GM12864 (cell line): ENCODE measurements around the gene MEF2D.

ENCODE experiments used
- DNase-seq: peaks from one replicate; pipeline ENCODE4 v3.0.0-alpha.2; 2011; ENCODE audit warnings: low read depth
- H3K4me3 ChIP-seq: 2 replicates; pipeline ENCODE4 v1.5.1; 2011; ENCODE audit warnings: mild to moderate bottlenecking, low read depth, low read length, control low read depth
- TF ChIP-seq, protein P1 (sequence below): IDR thresholded peaks from 2 replicates; pipeline ENCODE4 v1.5.1; 2011; ENCODE audit warnings: low read depth, mild to moderate bottlenecking, moderate library complexity, low read length, control low read depth, inconsistent platforms; ENCODE audit errors: missing control alignments

The MEF2D gene

DNA sequence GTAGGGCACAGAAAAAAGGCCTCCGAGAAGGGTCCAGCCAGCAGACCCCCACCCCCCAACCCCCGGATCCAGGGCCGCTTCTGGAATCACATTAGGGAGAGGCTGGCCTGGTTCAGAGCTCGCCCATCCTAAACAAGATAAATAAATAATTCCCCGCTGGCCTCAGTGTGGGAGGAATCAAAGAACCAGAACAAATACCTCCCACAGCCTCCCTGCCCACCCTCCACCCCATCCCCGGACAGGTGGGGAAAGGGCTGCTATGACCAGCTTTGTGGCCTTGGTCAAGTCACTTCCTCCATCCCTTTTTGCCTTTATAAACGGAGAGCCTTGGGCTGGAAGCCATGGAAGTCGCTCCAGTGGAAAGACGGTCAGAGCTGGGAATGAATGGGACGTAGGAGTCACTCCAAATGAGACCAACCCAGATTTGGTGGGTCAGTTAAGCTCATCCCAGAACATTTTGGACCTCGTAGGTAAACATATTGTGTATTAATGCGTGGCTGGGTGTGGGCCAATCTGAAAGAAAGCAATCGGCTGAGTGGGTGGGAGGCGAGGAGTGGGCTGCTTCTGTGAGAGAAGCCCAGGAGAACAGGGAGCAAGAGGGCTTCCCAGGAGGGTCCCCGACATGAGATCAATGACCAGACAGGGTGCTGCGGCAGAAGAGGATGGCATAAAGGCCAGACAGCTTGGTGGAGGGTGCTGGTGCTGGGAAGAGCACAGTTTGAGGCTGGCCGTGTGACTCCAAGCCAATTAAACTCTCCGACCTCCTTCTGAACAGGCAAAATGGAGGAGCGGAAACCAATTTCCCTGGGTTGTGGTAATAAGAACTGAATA, 63.3 kb downstream of the MEF2D start:
- H3K4me3 ChIP-seq = no peak overlapping the region
- no peak for DNase-seq
- TF ChIP-seq, protein P1, sequence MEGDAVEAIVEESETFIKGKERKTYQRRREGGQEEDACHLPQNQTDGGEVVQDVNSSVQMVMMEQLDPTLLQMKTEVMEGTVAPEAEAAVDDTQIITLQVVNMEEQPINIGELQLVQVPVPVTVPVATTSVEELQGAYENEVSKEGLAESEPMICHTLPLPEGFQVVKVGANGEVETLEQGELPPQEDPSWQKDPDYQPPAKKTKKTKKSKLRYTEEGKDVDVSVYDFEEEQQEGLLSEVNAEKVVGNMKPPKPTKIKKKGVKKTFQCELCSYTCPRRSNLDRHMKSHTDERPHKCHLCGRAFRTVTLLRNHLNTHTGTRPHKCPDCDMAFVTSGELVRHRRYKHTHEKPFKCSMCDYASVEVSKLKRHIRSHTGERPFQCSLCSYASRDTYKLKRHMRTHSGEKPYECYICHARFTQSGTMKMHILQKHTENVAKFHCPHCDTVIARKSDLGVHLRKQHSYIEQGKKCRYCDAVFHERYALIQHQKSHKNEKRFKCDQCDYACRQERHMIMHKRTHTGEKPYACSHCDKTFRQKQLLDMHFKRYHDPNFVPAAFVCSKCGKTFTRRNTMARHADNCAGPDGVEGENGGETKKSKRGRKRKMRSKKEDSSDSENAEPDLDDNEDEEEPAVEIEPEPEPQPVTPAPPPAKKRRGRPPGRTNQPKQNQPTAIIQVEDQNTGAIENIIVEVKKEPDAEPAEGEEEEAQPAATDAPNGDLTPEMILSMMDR = no peak

DNA sequence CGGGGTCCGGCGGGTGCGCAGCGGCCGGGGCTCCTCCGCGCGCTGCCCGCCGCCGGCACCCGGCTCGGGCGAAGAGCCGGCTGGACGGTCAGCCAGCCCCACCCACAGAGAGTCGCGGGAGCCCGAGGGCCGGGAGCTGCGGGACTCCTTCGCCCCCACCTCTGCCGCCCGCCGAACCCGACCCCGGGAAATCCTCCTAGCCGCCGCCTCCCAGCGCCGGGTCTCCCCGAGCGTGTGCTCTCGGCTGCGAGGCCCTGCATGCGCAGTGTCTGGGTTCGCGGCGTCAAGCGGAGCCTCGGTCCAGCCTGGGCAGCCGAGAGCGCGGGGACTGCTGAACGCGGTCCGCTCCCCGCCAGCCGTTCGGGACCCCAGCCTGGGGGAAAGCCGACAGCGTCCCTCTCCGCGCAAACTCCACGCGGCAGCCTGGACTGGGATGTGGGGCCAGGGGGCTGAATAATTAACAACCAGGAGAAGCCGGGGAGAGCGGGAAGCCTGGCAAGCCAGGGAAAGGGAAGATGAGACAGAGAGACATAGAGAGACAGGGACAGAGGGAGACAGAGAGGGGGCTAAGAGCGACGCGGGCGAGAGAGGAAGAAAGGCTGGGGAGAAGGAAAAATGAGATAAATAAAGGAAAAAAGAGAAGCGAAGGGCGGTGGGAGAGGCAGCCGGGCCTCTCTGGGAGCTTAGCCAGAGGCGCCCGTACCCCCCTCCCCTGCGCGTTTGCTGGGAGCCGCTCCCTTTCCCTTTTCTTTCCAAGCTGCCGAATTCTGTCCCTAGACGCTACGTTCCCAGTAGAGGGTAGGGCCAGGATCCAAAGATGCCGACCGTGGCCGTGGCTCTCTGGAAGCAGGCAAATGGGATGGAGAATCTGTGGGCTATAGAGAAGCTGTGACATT, 64.2 kb downstream of the MEF2D start:
- H3K4me3 ChIP-seq = no peak overlapping the region
- DNase-seq = no peak
- TF ChIP-seq, protein P1 = no peak

DNA sequence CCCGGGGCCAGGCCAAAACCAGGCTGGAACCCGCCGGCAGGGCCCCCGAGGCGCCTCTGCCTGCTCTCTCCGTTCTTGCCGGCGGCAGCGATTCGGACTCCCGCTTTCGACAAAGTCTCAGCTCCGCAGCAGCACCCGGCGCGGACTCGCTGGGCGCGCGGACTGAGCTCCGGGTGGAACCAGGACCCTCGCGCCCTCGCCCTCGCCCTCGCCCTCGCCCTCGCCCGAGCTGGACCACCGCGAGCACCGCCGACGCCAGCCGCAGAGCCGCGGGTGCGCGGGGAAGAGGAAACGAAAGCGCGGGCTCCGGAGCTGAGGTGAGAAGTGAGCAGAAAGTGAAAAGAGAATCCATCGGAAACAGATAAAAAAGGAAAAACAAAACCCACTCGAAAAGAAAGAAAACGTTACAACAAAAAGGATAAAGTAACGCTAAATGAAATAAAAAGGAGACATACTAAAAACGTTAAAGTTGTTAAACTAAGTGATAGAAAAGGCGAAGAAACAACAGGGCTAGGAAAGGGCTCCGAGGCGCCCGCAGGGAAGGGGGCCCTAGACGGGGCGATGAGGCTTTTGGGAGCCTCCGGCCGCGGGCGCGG, 64.9 kb downstream of the MEF2D start:
- no peak for DNase-seq
- no peak overlapping the region; the same call in 1 of the 2 replicates for H3K4me3 ChIP-seq
- TF ChIP-seq, protein P1 = no peak

DNA sequence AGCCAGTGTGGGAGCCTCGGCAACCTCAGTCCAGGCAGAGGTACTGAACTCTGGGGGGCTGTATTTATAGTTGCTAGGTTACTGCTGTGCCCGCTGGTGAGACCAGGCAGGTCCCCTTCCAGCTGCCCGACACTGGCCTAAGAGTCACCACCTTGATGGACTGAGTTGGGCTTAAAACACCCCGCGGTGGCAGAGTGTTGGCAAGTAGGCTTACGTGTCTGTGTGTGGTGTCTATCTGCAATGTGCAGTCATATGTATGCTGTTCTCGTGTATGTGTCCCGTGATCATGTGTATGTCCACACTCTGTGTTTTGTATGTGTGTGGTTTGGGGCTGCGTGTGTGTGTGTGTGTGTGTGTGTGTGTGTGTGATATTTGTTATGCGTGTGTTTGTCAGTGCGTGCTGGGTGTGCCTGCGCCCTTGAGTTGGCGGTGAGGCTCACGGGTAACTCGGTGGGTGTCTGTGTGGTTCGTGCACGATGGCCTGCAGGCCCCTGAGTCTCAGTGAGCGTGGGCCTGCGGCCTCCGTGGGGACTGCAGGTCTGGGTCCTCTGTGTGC, 65.5 kb downstream of the MEF2D start:
- TF ChIP-seq, protein P1 = no peak
- no peak overlapping the region for H3K4me3 ChIP-seq

DNA sequence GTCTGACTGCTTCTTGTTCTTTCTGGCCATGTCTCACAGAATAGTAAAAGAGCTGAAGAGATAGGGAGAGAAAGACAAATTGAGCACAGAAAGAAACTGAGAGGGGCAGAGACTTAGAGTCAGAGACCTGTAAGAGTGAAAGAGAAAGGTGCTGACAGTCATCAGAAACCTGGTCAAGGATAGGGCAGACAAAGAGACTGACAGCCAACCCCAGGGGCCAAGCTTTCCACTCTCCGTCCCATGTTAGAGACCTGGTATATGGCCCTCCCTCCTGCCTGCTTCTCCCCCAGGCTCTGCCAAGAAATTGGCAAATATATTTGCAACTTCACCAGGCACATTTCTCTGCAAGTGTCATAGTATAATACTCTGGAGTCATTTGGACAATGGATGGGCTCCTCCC, 67.0 kb downstream of the MEF2D start:
- DNase-seq = no peak
- TF ChIP-seq, protein P1 = no peak
- H3K4me3 ChIP-seq = no peak overlapping the region

More for the DNA sequence above, 65.5 kb downstream of the MEF2D start:
- DNase-seq = no peak

DNA sequence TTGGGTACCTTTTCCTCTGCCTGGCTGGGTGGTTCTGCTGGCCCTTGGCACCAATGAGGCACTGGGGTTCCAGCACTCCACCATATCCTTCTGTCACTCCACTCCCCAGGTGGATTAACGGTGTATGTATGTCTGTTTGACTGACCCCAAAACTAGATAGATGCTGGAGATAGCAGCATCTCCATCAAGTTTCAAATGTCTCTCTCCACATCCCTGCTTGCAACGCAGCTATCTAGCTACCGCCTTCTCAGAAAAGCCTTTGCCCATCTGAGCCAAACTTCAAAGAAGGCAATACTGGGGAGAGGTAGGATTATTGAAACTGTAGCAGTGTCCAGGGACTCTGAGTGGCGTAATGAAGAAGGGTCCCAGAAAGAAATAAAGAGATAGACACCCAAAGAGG, 67.5 kb downstream of the MEF2D start:
- TF ChIP-seq, protein P1 = no peak
- DNase-seq = no peak
- no peak overlapping the region for H3K4me3 ChIP-seq
